ENCODE measurements around the gene SAMD4A.
"Not testable (repeated sequence)": the region's sequence is repeated elsewhere in the genome, so short reads cannot be mapped to it uniquely, and the experiment has no call there.

SAMD4A gene

GRCh38 chr14:54730156-54730961 lies 163.4 kb downstream of the SAMD4A start:
- no peak for DNase-seq (ENCODE audit: low read depth, low spot score)

DNA sequence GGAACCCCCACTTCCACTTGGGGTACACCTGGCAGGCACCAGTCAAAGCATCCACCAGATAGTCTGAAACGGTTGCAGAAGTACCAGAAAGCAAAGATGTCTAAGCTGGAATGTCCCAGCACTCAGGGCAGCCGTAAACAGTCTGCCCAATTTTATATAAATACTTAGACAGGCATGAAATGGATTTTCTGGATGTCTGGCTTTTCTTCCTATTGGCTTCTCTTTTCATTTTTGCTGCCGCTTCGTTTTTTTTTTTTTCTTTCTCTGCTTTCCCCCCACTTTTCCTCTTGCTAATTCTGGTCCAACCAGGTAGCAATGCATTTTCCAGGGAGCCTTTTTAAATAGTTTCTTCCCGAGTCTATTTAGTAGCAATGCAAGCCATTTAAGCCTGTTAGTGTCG lies 168.0 kb downstream of the SAMD4A start:
- no peak for DNase-seq (ENCODE audit: low read depth, low spot score)

DNA sequence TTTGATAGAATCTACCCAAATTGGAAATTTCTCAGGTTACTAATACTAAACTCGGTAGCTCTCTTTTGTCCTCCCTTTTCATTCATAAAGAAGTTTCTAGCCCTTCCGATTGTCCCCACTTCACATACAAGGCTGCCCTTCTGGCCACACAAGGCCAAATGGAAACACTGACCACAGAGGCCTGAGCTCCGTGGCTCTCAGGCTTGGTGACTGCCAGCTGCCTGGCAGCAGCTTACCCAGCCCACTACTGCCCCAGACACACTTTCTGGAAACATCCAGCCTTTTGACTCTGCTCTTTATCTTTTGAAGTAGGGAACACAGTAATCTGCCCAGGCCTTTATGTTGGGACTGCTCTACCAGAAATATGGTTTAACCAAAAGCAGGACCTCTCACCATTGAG lies 168.5 kb downstream of the SAMD4A start:
- DNase-seq (ENCODE audit: low read depth, low spot score), result no peak

GRCh38 chr14:54737132-54737711 lies 170.3 kb downstream of the SAMD4A start:
- no peak for DNase-seq (ENCODE audit: low read depth, low spot score)

- no peak for DNase-seq (ENCODE audit: low read depth, low spot score)
These were observed 171.1 kb downstream of the SAMD4A start for GRCh38 chr14:54738009-54738408.

- no peak for DNase-seq (ENCODE audit: low read depth, low spot score)
These were observed 172.6 kb downstream of the SAMD4A start for GRCh38 chr14:54739514-54739913.

DNA sequence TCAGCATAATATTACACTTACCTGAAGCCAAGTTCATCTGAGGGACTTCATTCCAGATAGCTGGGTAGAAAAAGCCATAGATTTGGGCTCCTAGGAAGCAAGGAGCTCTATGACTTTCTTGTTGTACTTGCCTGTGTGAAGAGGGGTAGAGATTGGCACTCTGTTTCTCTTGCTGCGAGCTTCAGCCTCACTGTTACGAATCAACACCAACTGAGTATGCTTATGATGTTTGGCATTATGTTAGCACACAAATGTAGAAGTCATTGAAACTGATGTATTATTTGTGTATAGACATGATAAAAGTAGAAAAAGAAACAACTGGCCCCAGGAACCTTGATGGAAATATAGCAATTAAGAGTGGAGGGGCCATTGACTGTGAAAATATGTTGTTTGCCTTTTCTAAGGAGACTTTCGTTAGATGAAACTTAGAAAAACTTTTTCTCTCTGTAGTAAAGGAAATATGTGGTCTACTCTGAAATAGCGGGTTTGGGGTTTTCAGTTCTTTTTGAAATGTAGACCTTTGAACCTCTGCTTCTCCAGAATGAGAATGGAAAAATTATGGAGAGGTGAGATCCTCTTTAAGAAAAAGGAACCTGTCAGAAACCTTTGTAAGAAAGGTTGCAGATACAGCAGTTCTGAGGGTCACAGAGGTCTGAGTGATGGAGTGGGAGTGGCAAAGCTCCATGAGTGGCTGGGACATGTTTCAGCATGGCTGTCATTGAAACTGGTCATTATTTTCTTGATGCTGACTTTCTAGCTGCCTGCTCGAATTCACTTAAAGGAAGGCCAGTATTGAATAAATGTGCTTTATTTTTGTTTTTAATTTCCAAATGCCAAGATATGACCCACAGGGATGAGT lies 175.8 kb downstream of the SAMD4A start:
- no peak for DNase-seq (ENCODE audit: low read depth, low spot score)

DNA sequence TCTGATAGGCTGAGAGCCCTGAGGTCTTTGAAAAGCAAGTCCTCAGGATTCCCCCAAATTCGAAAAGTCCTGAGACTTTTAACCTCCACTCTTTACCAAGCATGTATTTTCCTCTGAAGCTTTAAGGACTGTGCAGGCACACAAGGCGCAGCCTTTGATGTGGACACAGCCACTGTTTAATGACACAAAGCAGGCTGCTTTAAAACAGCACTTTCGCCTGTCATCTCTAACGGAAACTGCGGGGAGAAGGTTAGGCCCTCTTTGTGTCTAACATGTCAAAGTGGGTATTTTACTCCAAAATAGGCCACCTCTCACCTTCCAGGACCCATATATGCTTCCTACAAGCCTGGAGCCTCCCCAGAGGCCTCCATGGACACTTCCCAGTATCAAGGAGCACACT lies 176.5 kb downstream of the SAMD4A start:
- DNase-seq (ENCODE audit: low read depth, low spot score), result no peak

DNA sequence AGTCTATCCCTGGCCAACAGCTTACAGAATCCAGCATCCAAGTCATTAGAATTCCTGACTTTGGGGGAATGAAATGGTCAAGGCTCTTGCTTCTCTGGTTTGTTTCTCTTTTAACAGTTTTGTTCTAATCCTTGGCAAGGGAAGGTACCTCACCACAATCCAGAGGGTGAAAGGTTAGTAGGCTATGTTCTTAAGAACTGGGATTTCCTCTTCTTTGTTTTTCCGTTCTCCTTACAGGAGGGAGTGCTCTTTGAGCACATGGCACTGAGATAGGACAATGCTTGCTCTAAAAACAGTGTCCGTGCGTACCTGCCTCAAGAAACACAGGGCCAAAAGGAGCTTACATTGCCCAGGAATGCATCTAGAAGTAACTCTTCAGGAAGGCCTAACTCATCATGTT lies 179.1 kb downstream of the SAMD4A start:
- DNase-seq (ENCODE audit: low read depth, low spot score), result no peak

GRCh38 chr14:54747616-54748015 lies 180.7 kb downstream of the SAMD4A start:
- DNase-seq (ENCODE audit: low read depth, low spot score), result no peak

GRCh38 chr14:54749180-54749579 lies 182.3 kb downstream of the SAMD4A start:
- DNase-seq (ENCODE audit: low read depth, low spot score), result no peak

DNA sequence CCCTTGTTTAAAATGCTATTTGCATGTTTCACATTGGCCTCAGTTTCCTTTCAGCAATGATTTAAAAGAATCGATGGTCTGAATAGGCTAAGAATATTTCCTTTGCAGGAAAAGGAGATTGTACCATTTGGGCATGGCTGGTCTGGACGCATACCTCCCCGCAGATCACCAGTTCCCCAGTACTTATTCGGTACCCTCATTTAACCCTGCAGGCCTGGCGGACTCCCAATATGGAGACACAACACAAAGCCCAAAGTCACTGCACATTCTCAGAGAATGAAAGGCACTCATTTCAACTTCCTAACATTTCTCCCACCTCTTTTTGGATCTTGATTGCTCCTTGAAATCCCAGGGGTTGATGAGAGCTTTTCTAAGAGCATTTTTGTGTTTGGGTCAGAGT lies 182.8 kb downstream of the SAMD4A start:
- DNase-seq (ENCODE audit: low read depth, low spot score), result no peak

- DNase-seq (ENCODE audit: low read depth, low spot score), result not testable (repeated sequence)
These were observed 185.7 kb downstream of the SAMD4A start for GRCh38 chr14:54752611-54753010.

- not testable (repeated sequence) for DNase-seq (ENCODE audit: low read depth, low spot score)
These were observed 186.5 kb downstream of the SAMD4A start for GRCh38 chr14:54753396-54753795.

- no peak for DNase-seq (ENCODE audit: low read depth, low spot score)
These were observed 187.2 kb downstream of the SAMD4A start for GRCh38 chr14:54754116-54754622.

DNA sequence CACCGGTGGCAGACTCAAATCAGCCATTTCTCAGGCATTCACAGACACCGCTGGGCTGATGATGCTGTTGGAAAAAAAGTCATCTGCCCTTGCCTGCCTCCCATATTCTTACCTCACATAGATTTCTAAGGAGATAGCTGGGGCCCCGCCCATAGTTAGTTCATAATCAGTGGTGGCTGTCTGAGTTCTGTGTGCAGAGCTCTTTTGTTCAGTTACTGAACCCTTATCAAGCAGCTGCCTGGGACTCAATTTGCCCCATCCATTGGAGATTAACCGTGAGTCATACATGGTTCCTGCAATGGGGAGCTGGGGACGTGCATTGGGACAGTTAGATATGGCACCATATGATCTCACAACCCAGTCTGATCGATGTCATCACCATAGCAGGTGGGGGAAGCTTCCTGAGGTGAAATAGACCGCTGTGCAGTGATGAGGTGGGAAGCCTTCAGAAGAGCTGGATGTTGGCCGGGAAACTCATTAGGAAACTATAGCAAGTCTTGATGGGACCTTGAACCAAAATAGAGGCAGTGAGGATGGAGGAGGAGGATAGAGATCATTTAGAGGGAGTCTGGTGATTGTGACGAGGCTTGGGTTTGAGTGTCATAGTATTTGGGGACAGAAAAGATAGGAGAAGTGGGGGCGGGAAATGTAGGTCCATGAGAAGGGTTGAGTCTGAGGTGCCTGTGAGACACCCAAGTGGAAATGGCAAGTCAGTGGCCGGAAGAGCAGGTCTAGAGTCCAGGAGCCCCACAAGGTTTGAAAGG lies 187.9 kb downstream of the SAMD4A start:
- no peak for DNase-seq (ENCODE audit: low read depth, low spot score)

- no peak for DNase-seq (ENCODE audit: low read depth, low spot score)
These were observed 189.9 kb downstream of the SAMD4A start for GRCh38 chr14:54756656-54757392.

DNA sequence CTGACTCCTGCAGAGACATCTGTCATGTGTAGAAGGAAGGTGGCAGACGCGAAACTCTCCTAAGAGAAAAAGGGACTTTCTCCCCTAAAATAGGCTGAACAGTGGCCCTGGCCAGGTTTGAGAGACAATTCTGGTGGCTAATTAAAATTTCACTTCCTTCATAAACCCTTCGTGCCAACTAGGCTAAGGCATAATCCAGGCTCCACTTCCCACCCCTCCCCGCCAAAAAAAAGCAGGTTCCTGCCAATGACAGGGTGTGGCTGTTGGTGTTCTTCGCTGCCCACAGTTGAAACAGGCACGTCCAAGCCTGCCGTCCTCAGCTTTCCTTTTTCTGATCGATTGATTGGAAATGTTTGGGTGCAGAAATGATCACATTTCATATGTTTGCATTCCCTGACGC lies 191.1 kb downstream of the SAMD4A start:
- no peak for DNase-seq (ENCODE audit: low read depth, low spot score)

DNA sequence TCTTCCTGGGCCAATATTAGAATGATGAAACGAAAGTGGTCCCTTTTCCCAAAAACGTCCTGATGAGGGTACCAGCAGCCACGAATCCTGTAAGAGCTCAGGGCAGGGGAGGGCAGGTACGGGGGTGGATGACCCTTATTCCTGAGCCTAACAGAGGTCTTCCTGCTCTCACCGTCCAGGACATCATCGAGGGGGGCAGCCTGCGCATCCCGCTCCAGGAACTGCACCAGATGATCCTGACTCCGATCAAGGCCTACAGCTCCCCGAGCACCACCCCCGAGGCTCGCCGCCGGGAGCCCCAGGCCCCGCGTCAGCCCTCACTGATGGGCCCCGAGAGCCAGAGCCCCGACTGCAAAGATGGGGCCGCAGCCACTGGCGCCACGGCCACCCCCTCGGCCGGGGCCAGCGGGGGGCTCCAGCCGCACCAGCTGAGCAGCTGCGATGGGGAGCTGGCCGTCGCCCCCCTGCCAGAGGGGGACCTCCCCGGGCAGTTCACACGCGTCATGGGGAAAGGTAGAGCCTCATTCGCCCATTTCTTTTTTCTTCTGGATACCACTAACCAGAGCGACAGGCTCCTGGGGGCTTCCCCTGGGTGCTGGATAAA lies 193.2 kb downstream of the SAMD4A start:
- DNase-seq (ENCODE audit: low read depth, low spot score), result no peak

GRCh38 chr14:54760866-54761575 lies 194.1 kb downstream of the SAMD4A start:
- DNase-seq (ENCODE audit: low read depth, low spot score), result no peak

All from activated naive CD8-positive, alpha-beta T cell treated with anti-CD3 and anti-CD28 coated beads, Interleukin-2, amount 50 U/mL, for 16 hours (primary cell).